Stimulated activated CD8-positive, alpha-beta memory T cell treated with anti-CD3 and anti-CD28 coated beads, Interleukin-12 subunit alpha, Interleukin-12 subunit beta, amount 100 ng/mL, for 24 hours (primary cell): ENCODE results near the gene DEFB131A.
"Not testable (repeated sequence)": the region's sequence is repeated elsewhere in the genome, so short reads cannot be mapped to it uniquely, and the experiment has no call there.

Experiments used
- DNase-seq: peaks from one replicate; pipeline ENCODE4 v3.0.0-alpha.2; 2020; ENCODE audit errors: extremely low read depth

Gene DEFB131A, protein sequence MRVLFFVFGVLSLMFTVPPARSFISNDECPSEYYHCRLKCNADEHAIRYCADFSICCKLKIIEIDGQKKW

DNA sequence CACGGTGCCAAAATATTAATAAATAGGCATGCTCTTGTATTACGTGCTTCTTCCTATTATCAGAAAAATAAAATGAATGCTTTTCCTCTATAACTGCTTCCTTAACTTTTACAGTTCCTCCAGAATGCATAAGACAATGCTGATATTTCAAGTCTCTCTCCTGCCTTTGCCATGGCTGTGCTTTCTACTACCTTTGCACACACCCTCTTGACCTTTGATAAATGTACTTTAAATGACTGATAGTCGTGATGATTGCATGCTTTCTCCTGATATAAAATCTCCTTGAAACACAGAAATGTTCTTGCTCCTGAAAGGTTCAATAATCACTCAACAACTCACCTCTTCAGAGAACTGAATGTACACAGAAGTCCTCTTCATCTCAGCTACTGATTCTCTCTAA is at the start of gene DEFB131A:
Gene DEFB131A, plus strand, starts transcription at position 301 of the 400 bp plus-strand sequence. CDS start 120 bp downstream, outside the sequence.
- DNase-seq = not testable (repeated sequence)

DNA sequence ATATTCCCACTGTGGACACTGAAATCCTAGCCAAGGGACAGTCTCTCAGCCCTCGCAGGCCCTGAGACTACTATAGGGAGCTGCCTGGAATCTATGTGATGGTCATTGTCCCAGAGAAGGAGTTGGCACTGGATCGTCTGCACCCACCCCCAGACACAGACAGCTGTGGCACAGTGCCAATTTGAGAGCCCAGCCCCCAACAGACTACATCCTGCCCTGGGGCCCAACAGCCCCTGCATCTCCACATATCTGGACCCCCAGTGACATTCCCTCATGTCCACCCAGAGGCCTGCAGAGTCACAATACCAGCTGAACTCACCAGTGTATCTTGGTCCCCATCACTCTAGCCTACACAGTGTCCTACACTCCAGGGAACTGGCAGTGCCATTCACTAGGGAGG is 38.4 kb upstream of the DEFB131A start:
- DNase-seq = not testable (repeated sequence)

DNA sequence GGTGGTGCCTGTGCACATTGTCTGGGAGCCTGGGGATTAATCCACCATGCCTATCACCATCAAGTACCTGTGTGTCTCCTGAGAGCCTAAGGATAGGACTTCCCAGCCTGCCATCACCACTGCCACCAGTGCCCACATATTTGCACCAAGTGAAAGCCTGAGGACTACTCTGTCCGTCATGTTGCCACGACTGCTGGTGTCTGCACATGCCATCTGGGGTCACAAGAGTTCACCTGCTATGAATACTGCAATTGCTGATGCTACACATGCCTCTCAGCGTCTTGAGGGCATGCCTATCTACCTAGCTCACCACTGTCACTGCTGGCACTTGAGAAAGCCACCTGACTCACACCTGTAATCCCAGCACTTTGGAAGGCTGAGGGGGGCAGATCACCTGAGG is 37.7 kb upstream of the DEFB131A start:
- DNase-seq = not testable (repeated sequence)

DNA sequence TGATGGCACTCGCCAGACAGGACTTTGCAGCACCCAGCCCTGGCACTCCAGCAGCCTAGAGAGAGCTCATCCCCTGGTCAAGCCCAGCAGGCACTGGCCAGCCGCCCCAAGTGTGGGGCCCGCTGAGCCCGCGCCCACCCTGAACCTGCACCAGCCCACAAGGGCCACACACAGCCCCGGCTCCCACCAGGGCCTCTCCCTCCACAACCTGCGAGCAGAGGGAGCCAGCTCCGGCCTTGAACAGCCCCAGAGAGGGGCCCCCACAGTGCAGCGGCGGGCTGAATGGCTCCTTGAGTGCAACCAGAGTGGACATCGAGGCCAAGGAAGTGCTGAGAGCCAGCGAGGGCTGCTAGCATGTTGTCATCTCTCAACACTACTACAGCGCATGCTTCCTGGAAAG is 34.4 kb upstream of the DEFB131A start:
- no peak for DNase-seq

DNA sequence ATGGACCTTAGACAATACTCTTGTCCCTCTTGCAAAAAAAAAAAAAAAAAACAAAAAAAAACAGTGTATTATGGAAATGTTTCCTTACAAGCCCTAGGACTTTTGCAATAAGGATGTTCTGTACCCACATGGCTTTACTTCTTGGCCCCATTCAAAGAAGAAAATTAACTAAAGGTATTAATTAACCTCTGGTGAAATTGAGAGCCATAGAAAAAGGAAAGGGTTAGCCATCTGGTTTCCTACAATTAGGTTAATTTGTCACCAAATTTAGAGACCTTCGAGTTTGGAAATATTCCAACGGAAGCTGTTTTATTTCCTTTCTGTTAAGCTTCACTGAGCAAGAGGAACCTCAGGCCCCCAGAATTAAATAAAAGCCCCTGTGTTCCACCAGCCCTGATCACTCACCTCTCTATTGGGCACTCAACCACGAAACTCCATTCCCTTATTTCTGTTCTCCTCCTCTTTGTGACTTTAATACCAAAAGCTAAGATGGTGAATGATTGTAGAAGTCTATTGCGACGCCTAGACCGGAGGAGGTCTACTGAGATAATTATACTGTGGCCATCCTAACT is 22.2 kb upstream of the DEFB131A start:
- not testable (repeated sequence) for DNase-seq

DNA sequence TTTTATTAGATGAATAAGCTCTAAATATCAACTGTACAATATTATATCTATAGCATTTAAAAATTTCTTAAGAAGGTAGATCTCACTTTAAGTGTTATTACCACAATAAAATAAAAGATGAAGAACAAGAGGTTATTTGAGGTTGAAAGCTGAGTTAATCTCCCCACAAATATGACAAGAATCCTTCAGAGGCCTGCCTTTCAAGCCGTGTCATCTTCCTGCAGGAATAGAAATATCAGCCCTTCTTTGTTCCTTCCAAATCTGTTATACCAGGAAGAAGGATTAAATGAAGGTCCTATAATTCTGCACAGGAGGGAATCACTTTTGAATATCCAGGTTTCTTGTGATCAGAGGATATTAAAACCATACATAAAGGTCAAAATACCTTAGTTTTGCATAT is 18.3 kb upstream of the DEFB131A start:
- DNase-seq = not testable (repeated sequence)

DNA sequence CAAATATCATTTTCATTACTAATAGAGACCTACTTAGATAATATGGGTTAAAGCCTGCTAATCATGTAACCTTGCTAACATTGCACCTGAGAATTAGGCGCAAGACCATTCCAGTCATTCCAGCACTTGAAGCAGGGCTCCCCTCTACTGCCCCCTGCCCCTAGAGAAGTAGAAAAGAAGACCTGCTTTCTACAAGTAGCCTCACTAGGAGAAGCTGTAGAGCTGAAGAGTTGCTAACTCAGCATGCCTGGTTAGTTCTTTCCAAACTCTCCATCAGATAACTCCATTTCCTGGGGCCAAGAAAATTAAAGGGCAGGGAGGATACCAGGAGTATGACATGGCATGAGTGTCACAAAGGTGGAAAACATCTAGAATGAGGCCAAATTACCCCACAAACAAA is 14.2 kb upstream of the DEFB131A start:
- not testable (repeated sequence) for DNase-seq

DNA sequence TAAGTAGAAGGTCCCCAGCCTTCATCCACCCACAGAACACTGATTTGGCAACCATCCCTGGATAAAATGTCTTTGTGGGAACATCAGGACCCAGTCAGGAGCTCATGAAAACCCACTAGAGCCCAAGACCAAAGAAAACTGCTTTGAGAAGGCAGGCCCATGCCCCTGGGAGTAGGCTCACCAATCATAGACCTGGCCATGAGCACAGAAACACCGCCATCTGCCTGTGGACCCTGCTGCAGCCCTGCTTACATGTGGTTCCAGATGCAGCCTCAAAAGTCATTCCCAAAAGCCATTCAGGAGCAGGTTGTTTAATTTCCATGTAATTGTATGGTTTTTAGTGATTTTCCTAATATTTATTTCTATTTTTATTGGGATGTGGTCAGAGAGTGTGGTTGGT is 10.9 kb upstream of the DEFB131A start:
- not testable (repeated sequence) for DNase-seq

DNA sequence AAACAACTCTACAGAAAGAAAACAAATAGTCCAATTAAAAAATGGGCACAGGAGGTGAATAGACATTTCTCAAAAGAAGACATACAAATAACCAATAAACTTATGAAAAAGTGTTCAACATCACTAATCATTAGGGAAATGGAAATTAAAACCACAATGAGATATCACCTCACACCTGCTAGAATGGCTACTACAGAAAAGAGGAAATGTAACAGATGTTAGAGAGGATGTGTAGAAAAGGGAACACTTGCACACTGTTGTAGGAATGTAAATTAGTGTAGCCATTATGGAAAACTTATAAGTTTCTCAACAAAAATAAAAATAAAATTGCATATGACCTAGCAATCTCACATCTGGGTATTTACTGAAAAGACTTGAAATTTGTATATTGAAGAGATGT is 7.5 kb upstream of the DEFB131A start:
- DNase-seq = not testable (repeated sequence)

DNA sequence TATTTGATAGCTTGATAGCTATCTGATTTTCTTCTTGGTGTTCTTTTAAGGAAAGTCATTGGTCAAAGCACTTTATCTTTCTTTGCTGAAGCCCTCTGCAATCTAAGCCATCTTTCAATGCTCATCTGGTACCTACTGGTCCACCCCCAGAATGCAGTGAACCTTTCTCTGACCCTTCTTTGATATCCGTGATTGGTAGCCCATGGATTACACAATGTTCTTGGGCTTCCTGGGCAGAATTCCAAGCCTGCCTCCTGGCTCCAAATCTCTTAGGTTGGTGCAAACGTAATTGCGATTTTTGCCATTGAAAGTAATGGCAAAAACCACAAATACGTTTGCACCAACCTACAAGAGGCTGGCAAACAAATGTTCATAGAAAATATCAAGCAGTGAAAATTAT is 1.9 kb upstream of the DEFB131A start:
- DNase-seq = not testable (repeated sequence)

DNA sequence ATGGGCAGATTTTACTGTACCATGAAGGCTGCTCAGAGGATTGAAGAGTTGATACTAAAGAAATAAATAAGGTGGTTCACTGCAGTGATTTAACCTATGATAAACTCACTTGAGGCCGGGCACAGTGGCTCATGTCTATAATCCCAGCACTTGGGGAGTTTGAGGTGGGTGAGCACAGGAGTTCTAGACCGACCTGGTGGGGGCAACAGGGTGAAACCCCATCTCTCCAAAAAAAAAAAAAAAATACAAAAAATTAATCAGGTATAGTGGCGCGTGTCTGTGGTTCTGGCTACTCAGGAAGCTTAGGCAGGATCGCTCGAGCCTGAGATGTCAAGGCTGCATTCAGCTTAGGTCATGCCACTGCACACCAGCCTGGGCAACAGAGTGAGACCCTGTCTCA is 467 bp downstream of the DEFB131A start:
- DNase-seq = not testable (repeated sequence)

DNA sequence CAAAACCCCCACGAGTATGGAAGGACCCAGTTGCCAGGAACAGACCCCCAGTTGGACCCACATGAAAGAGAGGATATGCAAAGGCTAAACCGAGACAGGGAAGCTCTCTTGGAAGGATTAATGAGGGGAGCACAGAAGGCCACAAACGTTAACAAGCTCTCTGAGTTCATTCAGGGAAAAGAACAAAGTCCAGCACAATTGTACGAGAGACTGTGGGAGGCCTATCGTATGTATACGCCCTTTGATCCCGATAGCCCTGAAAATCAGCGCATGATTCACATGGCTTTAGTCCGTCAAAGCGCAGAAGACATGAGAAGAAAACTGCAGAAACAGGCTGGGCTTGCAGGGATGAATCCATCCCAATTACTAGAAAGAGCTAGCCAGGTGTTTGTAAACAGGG is 8.0 kb downstream of the DEFB131A start:
- DNase-seq = not testable (repeated sequence)

DNA sequence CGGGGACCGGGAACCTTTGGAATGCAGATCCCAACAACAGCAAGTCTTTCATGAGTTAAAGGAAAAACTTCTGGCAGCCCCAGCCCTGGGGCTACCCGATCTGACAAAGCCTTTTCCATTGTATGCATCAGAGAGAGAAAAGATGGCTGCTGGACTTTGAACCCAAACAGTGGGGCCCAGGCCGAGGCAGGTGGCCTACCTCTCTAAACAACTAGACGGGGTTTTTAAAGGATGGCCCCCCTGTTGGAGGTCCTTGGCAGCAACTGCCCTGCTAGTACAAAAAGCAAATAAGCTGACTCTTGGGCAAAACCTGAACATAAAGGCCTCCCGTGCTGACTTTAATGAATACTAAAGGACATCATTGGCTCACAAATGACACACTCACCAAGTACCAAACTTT is 10.1 kb downstream of the DEFB131A start:
- not testable (repeated sequence) for DNase-seq

DNA sequence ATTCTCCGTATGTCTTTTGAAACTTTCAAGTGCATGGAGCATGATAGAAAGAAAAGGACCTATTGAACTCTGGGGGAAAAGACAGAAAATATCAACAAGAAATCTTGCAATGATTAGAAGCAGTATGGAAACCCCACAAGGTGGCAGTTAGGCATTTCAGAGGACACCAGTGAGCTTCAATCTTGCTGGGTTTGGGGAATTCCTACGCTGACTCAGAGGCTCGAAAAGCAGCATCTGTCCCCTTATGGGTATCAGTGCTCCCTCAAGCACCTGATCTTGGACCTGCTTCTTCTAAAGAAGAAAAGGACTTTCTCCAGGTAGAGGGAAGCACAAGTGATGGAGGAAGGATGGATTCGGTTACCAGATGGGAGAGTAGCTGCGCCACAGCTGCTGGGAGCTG is 10.8 kb downstream of the DEFB131A start:
- DNase-seq = not testable (repeated sequence)

DNA sequence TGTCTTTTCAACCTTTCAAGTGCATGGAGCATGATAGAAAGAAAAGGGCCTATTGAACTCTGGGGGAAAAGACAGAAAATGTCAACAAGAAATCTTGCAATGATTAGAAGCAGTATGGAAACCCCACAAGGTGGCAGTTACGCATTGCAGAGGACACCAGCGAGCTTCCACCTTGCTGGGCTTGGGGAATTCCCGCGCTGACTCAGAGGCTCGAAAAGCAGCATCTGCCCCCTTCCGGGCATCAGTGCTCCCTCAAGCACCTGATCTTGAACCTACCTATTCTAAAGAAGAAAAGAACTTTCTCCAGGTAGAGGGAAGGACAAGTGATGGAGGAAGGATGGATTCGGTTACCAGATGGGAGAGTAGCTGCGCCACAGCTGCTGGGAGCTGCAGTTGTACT is 35.3 kb downstream of the DEFB131A start:
- not testable (repeated sequence) for DNase-seq

DNA sequence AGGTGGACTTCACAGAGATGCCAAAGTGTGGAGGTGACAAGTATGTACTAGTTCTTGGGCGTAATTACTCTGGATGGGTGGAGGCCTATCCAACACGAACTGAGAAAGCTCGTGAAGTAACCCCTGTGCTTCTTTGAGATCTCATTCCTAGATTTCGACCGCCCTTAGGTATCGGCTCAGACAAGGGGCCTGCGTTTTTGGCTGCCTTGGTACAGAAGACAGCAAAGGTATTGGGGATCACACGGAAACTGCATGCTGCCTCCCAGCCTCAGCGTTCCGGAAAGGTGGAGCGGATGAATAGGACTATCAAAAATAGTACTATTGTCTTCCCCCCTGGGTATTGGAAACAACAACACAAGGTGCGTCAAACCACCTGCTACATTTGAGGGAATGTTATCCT is 35.9 kb downstream of the DEFB131A start:
- DNase-seq = not testable (repeated sequence)

DNA sequence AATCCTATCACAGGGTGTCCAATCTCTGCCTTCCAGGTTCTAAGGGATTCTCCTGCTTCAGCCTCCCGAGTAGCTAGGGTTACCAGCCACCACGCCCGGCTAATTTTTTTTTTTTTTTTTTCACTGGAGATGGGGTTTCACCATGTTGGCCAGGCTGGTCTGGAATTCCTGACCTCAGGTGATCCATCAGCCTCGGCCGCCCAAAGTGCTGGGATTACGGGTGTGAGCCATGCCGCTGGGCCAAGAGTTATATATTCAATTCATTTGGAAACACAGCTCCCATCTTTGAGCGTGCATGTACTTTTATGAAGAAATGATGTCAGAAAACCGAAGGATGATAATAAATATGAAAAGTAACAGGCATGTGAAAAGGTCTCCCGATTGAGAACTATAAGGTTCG is 38.7 kb downstream of the DEFB131A start:
- DNase-seq = not testable (repeated sequence)

DNA sequence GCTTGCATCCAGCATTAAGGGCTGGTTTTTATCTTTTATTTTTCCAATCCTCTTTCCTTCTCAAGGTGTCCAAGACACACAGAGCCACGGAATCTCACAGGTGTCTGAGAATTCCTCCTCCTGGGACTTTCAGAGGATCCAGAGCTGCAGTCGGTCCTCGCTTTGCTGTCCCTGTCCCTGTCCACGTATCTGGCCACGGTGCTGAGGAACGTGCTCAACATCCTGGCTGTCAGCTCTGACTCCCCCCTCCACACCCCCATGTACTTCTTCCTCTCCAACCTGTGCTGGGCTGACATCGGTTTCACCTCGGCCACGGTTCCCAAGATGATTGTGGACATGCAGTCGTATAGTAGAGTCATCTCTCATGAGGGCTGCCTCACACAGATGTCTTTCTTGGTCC is 39.5 kb downstream of the DEFB131A start:
- DNase-seq = not testable (repeated sequence)

DNA sequence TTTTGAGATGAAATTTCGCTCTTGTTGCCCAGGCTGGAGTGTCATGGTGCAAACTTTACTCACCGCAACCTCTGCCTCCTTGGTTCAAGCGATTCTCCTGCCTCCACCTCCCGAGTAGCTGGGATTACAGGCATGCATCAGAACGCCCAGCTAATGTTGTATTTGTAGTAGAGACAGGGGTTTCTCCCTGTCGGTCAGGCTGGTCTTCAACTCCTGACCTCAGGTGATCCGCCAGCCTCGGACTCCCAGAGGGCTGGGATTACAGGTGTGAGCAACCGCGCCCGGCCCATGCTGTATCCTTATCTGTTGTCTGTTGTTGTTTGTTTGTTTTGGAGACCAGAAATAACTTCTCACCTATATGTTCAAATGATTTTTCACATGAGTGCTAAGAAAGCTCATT is 42.7 kb downstream of the DEFB131A start:
- DNase-seq = not testable (repeated sequence)

DNA sequence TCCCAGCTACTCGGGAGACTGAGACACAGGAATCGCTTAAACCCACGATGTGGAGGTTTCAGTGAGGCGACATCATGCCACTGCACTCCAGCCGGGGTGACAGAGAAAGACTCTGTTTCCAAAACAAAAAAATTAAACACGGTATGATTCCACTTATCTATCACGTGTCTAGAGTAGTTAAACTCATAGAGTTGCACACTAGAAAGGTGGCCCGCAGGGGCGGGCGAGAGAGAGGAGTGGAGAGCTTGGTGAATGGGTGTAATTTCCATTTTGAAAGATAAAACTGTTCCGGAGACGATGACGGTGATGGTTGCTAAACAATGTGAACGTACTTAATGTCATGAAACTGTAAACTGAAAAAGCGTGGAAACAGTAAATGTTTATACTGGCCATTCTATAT is 44.6 kb downstream of the DEFB131A start:
- DNase-seq = not testable (repeated sequence)

DNA sequence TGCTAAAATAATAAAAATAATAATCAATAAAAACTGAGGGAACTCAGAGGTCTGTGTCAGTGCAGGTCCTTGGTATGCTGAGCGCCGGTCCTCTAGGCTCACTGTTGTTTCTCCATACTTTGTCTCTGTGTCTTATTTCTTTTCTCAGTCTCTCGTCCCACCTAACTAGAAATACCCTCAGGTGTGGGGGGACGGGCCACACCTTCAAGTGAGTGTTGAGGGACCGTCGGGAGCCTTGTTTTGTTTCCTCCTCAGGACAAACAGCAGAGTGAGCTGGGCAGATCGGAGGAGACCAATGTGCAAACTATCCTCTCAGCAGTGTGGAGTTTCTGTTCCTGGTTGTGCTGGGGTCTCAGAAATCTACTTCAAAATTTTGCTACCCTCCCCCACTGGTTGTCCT is 46.3 kb downstream of the DEFB131A start:
- DNase-seq = not testable (repeated sequence)

DNA sequence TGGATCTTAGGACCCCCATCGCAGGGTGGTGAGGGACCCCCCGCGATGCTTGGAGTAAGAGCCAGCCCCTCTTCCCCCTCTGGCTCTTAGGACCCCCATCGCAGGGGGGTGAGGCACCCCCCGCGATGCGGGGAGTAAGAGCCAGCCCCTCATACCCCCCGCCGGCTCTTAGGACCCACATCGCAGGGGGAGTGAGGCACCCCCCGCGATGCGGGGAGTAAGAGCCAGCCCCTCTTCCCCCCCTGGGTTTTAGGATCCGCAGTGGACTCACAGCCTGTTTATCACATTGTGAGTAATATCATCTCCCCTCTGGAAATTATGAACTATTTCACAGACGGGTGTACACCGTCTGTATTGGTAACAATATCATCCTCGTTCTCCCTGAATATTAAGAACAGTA is 46.8 kb downstream of the DEFB131A start:
- not testable (repeated sequence) for DNase-seq

DNA sequence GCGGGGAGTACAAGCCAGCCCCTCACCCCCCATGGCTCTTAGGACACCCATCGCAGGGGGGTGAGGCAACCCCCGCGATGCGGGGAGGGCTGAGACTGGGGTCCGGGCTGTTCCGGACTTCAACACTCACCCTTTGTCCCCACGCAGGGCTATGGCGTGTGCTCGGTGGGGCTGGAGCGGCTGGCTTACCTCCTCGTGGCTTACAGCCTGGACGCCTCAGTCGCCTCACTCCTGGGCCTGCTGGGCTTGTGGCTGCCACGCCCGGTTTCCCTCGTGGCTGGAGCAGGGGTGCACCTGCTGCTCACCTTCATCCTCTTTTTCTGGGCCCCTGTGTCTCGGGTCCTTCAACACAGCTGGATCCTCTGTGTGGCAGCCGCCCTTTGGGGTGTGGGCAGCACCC is 49.4 kb downstream of the DEFB131A start:
- not testable (repeated sequence) for DNase-seq
